GM20431 (cell line): Measurements from ENCODE around the gene NPHP4.
"Not testable (repeated sequence)": the region's sequence is repeated elsewhere in the genome, so short reads cannot be mapped to it uniquely, and the experiment has no call there.

Source experiments
- in situ Hi-C: fragments of 300-500 bp; cut with MseI, MboI; formaldehyde crosslinking; loops from one replicate; pipeline ENCODE4 v1.15.0; 2020; ENCODE audit warnings: low sequenced_read_pairs; ENCODE audit not compliant: unreplicated experiment

Gene NPHP4

GRCh38 chr1:6025269-6026094, 33.3 kb upstream of the NPHP4 start:
- in situ Hi-C loops = no loop called here

DNA sequence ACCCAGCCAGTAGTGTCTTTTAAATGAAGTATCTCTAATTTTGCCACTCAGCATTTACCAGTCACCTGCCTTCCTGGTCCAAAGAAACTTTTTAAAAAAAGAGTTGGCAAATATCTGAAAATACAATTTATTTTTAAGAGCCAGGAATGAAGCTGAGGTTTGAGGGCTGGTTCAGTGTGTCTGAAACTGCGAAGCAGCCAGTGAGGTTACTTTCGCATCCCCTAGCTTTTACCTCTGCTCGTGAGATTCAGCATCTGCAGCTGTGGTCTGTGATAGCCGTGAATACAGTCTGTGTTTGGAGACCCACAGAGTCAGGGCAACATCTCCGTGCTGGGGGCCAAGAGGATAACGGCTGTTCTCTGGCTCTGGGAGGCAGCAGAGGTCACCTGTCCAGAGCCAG, 32.2 kb upstream of the NPHP4 start:
- in situ Hi-C loops = no loop called here

GRCh38 chr1:6023346-6023745, 31.1 kb upstream of the NPHP4 start:
- in situ Hi-C loops = no loop called here

DNA sequence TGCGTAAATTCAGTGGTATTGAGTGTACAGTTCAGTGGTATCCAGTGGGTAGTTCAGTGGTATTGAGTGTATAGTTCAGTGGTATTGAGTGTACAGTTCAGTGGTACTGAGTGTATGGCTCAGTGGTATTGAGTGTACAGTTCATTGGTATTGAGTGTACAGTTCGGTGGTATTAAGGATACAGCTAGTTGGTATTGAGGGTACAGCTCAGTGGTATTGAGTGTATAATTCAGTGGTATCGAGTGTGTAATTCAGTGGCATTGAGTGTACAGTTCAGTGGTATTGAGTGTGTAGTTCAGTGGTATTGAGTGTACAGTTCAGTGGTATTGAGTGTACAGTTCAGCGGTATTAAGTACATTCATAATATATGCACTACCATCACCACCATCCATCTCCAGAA, 30.0 kb upstream of the NPHP4 start:
- in situ Hi-C loops = no loop called here

DNA sequence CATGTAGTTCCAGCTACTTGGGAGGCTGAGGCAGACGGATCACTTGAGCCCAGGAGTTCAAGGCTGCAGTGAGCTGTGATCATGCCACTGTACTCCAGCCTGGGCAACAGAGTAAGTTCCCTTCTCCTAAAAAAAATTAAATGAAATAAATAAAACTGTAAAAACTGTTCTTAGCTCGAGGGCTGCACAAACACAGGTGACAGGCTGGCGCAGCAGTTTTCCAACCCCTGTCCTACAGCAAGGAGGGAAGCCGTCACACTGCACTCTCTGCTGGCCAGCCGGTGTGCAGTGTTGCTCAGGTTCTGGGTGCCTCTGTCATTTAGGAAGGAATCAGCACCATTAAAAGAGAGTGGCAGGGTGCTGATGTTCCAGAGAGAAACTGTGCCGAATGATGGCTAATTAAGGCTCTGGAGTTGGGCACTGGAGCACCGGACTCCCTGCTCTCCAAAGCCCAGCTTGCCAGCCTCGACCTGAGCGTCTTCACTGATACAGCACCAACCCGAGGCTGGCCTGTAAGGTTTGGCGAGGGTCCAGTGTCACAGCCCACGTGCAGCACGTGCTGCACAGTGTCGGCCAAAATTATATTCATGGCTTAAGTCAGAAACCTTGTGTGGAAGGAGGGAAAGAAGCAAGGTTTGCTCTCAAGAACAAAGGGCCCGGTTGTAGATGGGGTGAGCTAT, 27.1 kb upstream of the NPHP4 start:
- in situ Hi-C loops = no loop called here

GRCh38 chr1:6017654-6018053, 25.4 kb upstream of the NPHP4 start:
- in situ Hi-C loops = not testable (repeated sequence)

DNA sequence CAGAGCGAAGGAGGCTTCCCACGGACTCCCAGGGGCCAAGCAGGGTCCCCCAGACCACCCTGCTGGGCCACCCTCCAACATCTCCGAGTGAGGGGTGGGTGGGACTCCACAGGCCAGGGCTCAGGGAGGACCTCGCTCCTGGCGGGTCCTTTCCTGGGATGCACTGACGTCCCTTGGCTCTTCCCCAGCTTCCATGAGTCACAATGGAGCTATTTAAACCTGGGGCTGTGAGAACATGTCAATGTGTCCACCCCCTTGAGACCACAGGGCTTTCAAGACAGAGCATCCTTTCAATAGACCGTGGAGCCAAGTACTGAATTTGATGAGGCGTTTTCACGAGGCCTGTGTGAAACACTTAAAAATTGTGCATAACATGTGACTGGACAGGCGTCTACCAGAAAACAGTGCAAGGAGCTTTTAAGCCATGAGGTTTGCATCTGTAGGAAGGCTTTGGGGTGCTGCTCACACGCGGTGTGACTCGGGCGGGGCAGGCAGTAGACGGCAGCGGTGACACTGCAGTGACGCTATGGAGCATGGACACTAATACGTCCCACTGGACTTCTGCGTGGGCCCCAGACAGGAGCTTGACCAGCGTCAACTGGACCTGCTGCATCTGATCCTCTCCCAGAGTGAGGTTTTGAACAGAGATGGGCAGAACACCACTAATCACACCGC, 24.1 kb upstream of the NPHP4 start:
- in situ Hi-C loops = no loop called here

DNA sequence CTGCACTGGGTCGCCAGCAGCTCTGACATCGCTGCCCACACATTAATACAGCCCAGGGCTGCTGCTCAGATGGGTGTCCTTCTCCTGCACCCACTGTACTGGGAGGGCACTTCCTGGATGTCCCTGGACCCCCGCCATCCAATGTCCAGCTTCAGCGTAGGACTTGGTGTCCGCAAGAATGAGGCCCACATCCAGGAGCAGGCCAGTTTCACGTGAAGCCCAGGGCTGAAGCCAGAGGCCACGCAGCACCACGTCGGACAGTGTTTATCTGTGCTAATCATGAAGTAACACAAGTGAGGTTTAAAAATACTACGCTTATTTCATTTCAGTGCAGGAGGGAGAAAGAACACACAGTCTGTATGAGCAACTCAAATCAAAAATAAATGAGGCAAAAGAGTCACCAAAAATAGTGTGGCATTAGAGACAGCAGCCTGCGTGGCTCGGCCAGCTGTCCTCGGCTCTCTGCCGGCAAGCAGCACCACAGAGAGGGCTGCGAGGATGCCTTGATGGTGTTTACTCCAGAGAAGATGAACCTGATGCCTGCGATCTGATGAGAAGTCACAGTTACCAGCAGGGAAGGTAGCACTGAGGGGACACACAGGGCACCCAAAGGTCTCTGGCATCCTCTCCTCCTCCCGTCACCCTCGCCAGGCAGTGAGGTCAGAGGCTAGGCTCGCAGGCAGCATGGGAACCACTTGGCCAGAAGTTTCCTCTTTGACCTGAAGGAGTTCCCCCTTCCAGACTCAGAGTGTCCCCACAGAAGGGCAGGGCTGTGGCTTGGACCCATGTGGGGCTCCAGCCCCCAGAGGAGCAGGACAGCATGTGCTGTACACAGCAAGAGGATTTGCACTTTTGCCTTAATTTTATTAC, 22.1 kb upstream of the NPHP4 start:
- in situ Hi-C loops = no loop called here

- in situ Hi-C loops = no loop called here
These were observed 21.3 kb upstream of the NPHP4 start for GRCh38 chr1:6013491-6013890.

GRCh38 chr1:6012529-6013318, 20.5 kb upstream of the NPHP4 start:
- in situ Hi-C loops = no loop called here

- in situ Hi-C loops = no loop called here
These were observed 19.7 kb upstream of the NPHP4 start for GRCh38 chr1:6011946-6012258.

GRCh38 chr1:6011161-6011945, 19.1 kb upstream of the NPHP4 start:
- in situ Hi-C loops = no loop called here

DNA sequence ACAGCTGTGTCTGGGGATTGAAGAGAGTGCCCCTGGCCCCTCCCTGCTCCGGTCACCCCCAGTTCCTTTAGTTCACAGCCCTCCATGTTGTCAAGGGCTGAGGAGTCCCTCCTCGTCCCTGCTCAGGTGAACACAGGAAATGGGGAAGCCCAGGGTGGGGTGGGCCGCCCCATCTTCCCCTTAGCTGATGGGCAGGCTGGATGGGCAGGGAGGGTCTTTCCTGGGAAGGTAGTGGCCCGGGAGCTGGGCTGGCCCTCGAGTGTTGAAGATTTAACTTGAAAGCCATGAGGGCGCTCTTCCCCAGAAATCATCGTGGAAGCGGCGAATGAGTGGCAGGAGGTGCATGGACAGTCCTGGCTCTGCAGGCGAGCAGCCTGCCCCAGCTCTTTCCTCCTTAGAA, 18.3 kb upstream of the NPHP4 start:
- in situ Hi-C loops = no loop called here

- in situ Hi-C loops = no loop called here
These were observed 17.2 kb upstream of the NPHP4 start for GRCh38 chr1:6009120-6010040.

GRCh38 chr1:6008696-6009095, 16.5 kb upstream of the NPHP4 start:
- in situ Hi-C loops = no loop called here

DNA sequence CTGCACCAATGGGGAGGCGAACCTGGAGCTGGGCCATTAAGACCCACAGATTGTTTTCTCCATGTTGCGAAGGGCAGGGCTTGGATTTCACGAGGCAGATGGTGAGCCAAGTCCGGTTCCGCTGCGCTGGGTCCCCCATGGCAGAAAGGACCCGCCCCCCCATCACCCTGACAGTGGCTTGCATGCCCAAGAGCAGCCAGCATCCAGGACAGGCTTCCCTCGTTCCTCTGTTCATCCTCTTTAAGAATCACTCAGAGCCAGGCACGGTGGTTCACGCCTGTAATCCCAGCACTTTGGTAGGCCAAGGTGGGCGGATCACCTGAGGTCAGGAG, 15.8 kb upstream of the NPHP4 start:
- in situ Hi-C loops = no loop called here

DNA sequence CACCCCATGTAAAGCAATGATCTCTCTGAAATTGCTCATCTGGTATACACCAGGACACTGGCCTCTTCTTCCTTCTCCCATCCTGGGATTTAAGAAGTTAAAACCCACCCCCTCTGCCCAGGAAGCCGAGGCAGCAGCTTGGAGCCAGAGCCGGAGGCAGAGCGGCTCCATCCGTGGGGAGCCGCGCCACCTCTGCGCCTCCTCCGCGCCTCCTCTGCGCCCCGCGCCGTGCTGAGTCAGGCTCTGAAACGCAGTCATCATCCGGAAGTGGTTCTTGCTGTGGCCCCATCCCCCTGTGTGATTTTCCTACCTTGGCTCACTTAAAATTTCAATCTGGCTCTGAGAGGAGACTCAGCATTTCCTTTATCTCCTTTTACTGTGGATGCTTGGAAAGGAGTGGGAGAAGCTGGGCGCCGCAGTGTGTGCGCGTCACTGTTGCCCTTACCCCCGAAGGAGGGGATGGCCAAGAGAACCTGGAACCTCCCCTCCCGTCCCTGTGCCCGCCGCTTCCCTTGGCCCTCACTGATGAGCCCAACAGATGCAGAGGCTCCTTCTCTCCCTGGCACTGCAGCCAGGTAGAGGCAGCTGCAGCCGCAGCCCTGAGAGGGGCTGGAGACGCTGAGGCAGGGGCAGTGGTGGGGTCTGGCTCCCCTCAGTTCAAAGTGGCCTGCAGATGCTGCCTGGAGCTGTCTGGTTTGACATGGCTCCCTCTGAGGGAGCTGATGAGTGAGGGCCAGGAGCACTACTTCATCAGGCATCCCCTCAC, 15.3 kb upstream of the NPHP4 start:
- in situ Hi-C loops = no loop called here
